HepG2 (cell line): ENCODE measurements around the gene SYNM. TPM values are rescaled to one million over a fixed set of nuclear protein-coding genes. Genes with fewer than 3 reads are reported as not detected.

Source experiments
- ESRRA ChIP-seq: sonication (generic); formaldehyde crosslinking; IDR thresholded peaks from 2 replicates; pipeline ENCODE4 v1.5.1; 2020; ENCODE audit warnings: mild to moderate bottlenecking, low read depth, missing genetic modification reagents
- FOXA3 ChIP-seq: IDR thresholded peaks from 2 replicates; pipeline ENCODE4 v1.6.1; 2016; ENCODE audit warnings: missing genetic modification reagents, missing compliant biosample characterization
- HNF4A ChIP-seq: sonication (generic); formaldehyde crosslinking; IDR thresholded peaks from 2 replicates; pipeline ENCODE4 v1.4.0; 2020; ENCODE audit warnings: missing genetic modification reagents
- KLF11 ChIP-seq: IDR thresholded peaks from 2 replicates; pipeline ENCODE4 v1.6.1; 2016; ENCODE audit warnings: missing compliant biosample characterization
- MIXL1 ChIP-seq: IDR thresholded peaks from 2 replicates; pipeline ENCODE4 v1.6.1; 2016
- MYNN ChIP-seq: sonication (generic); formaldehyde crosslinking; IDR thresholded peaks from 2 replicates; pipeline ENCODE4 v1.4.0; 2020; ENCODE audit warnings: mild to moderate bottlenecking, low read depth, missing genetic modification reagents
- POLR2G ChIP-seq: fragments of 200-400 bp; formaldehyde crosslinking; IDR thresholded peaks from 2 replicates; pipeline ENCODE4 v1.6.1; 2018; ENCODE audit warnings: mild to moderate bottlenecking, low read depth, low read length, moderate library complexity
- PTBP1 ChIP-seq: fragments of 200-400 bp; formaldehyde crosslinking; IDR thresholded peaks from 2 replicates; pipeline ENCODE4 v1.6.1; 2018; ENCODE audit warnings: low read length, low read depth; ENCODE audit not compliant: poor library complexity, severe bottlenecking
- RAD21 ChIP-seq: fragments of 450-650 bp; formaldehyde crosslinking; IDR thresholded peaks from 2 replicates; pipeline ENCODE4 v1.5.0; 2020; ENCODE audit warnings: mild to moderate bottlenecking
- SNAPC2 ChIP-seq: sonication (generic); formaldehyde crosslinking; IDR thresholded peaks from 2 replicates; pipeline ENCODE4 v1.8.1; 2022; ENCODE audit warnings: mild to moderate bottlenecking, missing genetic modification reagents
- ZFP36L1 ChIP-seq: sonication (generic); formaldehyde crosslinking; IDR thresholded peaks from 2 replicates; pipeline ENCODE4 v1.8.0; 2022; ENCODE audit warnings: mild to moderate bottlenecking, missing genetic modification reagents, moderate library complexity
- ZIK1 ChIP-seq: sonication (generic); formaldehyde crosslinking; IDR thresholded peaks from 2 replicates; pipeline ENCODE4 v1.5.0; 2020; ENCODE audit warnings: mild to moderate bottlenecking, low read depth, missing genetic modification reagents, borderline replicate concordance
- polyA plus RNA-seq, 8 experiments: library from polyadenylated mRNA; depleted of rRNA in 3 of 8; stranded (reverse) in 7 of 8; unstranded in 1 of 8; fragments of >200 nt; fragmentation: Illumina TruSeq in 4 of 8; extraction: Trizol in 4 of 8; gene quantifications; 2 replicates each; pipeline versions ENCODE4 v1.2.1 to v1.2.3, GENCODE V29; 2011 to 2016; ENCODE audit warnings: low read depth in 4 of 8, missing spikeins in 1 of 8, mixed read lengths in 1 of 8; ENCODE audit not compliant: insufficient read depth in 1 of 8
- total RNA-seq, 5 experiments: library from RNA; depleted of rRNA; stranded (reverse); fragments of >200 nt; fragmentation: Illumina TruSeq; extraction: Trizol; gene quantifications; 2 replicates each; pipeline ENCODE4 v1.2.3, GENCODE V29; 2016; ENCODE audit warnings: low read depth in 1 of 5
- TF ChIP-seq, protein P1 (sequence below): sonication (generic); formaldehyde crosslinking; IDR thresholded peaks from 2 replicates; pipeline ENCODE4 v1.9.0; 2021; ENCODE audit warnings: missing genetic modification reagents, borderline replicate concordance
- TF ChIP-seq, protein P2 (sequence below): IDR thresholded peaks from 2 replicates; pipeline ENCODE4 v1.6.1; 2016; ENCODE audit warnings: missing genetic modification reagents, missing compliant biosample characterization
- TF ChIP-seq, protein P3 (sequence below): sonication (generic); formaldehyde crosslinking; IDR thresholded peaks from 2 replicates; pipeline ENCODE4 v1.4.0; 2020; ENCODE audit warnings: missing genetic modification reagents
- TF ChIP-seq, protein P4 (sequence below): sonication (generic); formaldehyde crosslinking; IDR thresholded peaks from 2 replicates; pipeline ENCODE4 v1.4.0; 2020; ENCODE audit warnings: mild to moderate bottlenecking, missing genetic modification reagents
- TF ChIP-seq, protein P5 (sequence below): sonication (generic); formaldehyde crosslinking; IDR thresholded peaks from 2 replicates; pipeline ENCODE4 v1.4.0; 2020; ENCODE audit warnings: missing genetic modification reagents, borderline replicate concordance

The SYNM gene
- total and polyA plus RNA-seq, 2 of the 13 experiments (the other 11 are each of a cell fraction or from before 2014, with no cell fraction given), result 1.1 to 3.7 TPM

DNA sequence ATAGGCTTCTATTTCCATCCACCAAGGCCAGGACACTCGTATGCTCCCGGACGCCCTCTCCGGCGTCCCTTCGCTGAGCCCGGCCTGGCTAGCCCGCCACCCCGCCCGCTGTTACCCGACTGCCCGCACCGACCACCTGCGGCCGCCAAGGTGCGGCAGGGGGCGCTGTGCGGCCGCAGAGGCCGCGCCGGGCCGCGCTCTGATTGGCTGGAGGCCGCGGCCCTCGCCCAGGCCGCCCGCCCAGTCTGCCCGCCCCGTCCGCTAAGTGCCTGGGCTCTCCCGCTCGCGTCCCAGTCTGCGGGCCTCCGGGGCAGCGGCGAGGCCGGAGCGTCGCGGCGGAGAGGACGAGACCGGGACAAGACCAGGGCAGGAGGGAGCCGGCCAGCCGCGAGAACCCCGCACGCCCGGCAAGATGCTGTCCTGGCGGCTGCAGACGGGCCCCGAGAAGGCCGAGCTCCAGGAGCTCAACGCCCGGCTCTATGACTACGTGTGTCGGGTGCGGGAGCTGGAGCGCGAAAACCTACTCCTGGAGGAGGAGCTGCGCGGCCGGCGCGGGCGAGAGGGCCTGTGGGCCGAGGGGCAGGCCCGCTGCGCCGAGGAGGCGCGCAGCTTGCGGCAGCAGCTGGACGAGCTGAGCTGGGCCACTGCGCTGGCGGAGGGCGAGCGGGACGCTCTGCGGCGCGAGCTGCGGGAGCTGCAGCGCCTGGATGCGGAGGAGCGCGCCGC is at the start of gene SYNM (continued):
- TF ChIP-seq, protein P1, sequence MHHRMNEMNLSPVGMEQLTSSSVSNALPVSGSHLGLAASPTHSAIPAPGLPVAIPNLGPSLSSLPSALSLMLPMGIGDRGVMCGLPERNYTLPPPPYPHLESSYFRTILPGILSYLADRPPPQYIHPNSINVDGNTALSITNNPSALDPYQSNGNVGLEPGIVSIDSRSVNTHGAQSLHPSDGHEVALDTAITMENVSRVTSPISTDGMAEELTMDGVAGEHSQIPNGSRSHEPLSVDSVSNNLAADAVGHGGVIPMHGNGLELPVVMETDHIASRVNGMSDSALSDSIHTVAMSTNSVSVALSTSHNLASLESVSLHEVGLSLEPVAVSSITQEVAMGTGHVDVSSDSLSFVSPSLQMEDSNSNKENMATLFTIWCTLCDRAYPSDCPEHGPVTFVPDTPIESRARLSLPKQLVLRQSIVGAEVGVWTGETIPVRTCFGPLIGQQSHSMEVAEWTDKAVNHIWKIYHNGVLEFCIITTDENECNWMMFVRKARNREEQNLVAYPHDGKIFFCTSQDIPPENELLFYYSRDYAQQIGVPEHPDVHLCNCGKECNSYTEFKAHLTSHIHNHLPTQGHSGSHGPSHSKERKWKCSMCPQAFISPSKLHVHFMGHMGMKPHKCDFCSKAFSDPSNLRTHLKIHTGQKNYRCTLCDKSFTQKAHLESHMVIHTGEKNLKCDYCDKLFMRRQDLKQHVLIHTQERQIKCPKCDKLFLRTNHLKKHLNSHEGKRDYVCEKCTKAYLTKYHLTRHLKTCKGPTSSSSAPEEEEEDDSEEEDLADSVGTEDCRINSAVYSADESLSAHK (CRISPR knock-in tag), result no peak
- TF ChIP-seq MYNN (CRISPR knock-in tag), result no peak
- TF ChIP-seq SNAPC2, result 0 out of 2 replicates have a peak, but pooled peaks have one; percentile 36
- TF ChIP-seq PTBP1, result peak; percentile 28
- TF ChIP-seq, protein P2, sequence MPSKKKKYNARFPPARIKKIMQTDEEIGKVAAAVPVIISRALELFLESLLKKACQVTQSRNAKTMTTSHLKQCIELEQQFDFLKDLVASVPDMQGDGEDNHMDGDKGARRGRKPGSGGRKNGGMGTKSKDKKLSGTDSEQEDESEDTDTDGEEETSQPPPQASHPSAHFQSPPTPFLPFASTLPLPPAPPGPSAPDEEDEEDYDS (CRISPR knock-in tag), result peak; percentile 85
- TF ChIP-seq RAD21 (CRISPR knock-in tag), result peak; percentile 98
- TF ChIP-seq, protein P3, sequence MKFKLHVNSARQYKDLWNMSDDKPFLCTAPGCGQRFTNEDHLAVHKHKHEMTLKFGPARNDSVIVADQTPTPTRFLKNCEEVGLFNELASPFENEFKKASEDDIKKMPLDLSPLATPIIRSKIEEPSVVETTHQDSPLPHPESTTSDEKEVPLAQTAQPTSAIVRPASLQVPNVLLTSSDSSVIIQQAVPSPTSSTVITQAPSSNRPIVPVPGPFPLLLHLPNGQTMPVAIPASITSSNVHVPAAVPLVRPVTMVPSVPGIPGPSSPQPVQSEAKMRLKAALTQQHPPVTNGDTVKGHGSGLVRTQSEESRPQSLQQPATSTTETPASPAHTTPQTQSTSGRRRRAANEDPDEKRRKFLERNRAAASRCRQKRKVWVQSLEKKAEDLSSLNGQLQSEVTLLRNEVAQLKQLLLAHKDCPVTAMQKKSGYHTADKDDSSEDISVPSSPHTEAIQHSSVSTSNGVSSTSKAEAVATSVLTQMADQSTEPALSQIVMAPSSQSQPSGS (CRISPR knock-in tag), result no peak
- TF ChIP-seq, protein P4, sequence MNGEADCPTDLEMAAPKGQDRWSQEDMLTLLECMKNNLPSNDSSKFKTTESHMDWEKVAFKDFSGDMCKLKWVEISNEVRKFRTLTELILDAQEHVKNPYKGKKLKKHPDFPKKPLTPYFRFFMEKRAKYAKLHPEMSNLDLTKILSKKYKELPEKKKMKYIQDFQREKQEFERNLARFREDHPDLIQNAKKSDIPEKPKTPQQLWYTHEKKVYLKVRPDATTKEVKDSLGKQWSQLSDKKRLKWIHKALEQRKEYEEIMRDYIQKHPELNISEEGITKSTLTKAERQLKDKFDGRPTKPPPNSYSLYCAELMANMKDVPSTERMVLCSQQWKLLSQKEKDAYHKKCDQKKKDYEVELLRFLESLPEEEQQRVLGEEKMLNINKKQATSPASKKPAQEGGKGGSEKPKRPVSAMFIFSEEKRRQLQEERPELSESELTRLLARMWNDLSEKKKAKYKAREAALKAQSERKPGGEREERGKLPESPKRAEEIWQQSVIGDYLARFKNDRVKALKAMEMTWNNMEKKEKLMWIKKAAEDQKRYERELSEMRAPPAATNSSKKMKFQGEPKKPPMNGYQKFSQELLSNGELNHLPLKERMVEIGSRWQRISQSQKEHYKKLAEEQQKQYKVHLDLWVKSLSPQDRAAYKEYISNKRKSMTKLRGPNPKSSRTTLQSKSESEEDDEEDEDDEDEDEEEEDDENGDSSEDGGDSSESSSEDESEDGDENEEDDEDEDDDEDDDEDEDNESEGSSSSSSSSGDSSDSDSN (CRISPR knock-in tag), result peak; percentile 86; the same call in 1 of the 2 replicates
- TF ChIP-seq ESRRA (CRISPR knock-in tag), result 0 out of 2 replicates have a peak, but pooled peaks have one; percentile 59
- TF ChIP-seq, protein P5, sequence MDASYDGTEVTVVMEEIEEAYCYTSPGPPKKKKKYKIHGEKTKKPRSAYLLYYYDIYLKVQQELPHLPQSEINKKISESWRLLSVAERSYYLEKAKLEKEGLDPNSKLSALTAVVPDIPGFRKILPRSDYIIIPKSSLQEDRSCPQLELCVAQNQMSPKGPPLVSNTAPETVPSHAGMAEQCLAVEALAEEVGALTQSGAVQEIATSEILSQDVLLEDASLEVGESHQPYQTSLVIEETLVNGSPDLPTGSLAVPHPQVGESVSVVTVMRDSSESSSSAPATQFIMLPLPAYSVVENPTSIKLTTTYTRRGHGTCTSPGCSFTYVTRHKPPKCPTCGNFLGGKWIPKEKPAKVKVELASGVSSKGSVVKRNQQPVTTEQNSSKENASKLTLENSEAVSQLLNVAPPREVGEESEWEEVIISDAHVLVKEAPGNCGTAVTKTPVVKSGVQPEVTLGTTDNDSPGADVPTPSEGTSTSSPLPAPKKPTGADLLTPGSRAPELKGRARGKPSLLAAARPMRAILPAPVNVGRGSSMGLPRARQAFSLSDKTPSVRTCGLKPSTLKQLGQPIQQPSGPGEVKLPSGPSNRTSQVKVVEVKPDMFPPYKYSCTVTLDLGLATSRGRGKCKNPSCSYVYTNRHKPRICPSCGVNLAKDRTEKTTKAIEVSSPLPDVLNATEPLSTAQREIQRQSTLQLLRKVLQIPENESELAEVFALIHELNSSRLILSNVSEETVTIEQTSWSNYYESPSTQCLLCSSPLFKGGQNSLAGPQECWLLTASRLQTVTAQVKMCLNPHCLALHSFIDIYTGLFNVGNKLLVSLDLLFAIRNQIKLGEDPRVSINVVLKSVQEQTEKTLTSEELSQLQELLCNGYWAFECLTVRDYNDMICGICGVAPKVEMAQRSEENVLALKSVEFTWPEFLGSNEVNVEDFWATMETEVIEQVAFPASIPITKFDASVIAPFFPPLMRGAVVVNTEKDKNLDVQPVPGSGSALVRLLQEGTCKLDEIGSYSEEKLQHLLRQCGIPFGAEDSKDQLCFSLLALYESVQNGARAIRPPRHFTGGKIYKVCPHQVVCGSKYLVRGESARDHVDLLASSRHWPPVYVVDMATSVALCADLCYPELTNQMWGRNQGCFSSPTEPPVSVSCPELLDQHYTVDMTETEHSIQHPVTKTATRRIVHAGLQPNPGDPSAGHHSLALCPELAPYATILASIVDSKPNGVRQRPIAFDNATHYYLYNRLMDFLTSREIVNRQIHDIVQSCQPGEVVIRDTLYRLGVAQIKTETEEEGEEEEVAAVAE, result no peak
- no peak for TF ChIP-seq ZFP36L1 (CRISPR knock-in tag)
- TF ChIP-seq ZIK1 (CRISPR knock-in tag), result peak; percentile 81; the same call in 1 of the 2 replicates
- peak; percentile 23; the same call in 1 of the 2 replicates for TF ChIP-seq HNF4A (CRISPR knock-in tag)
- peak; percentile 20; the same call in 1 of the 2 replicates for TF ChIP-seq FOXA3 (CRISPR knock-in tag)
- TF ChIP-seq KLF11 (CRISPR knock-in tag), result no peak
- peak; percentile 90 for TF ChIP-seq POLR2G
- TF ChIP-seq MIXL1 (CRISPR knock-in tag), result no peak
